Measurements from ENCODE around the gene PDCD1LG2.

DNA sequence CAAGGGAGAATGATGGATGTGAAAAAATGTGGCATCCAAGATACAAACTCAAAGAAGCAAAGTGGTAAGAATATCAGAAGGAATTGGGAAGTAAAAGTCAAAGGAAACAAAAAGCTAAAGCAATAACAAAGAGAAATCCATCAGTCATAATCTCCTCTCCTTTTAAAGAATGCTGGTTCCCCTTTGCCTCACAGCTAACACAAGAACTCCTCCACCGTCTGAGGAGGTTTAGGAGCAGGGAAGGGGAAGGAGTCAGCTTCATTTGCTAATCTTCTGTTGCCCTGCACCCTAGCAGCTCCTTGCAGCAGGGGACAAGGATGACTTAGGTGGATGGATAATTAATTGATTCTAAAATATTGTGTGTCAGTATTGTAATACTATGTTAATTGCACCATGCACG, 43.6 kb upstream of the PDCD1LG2 start:
- TF ChIP-seq, protein P1, sequence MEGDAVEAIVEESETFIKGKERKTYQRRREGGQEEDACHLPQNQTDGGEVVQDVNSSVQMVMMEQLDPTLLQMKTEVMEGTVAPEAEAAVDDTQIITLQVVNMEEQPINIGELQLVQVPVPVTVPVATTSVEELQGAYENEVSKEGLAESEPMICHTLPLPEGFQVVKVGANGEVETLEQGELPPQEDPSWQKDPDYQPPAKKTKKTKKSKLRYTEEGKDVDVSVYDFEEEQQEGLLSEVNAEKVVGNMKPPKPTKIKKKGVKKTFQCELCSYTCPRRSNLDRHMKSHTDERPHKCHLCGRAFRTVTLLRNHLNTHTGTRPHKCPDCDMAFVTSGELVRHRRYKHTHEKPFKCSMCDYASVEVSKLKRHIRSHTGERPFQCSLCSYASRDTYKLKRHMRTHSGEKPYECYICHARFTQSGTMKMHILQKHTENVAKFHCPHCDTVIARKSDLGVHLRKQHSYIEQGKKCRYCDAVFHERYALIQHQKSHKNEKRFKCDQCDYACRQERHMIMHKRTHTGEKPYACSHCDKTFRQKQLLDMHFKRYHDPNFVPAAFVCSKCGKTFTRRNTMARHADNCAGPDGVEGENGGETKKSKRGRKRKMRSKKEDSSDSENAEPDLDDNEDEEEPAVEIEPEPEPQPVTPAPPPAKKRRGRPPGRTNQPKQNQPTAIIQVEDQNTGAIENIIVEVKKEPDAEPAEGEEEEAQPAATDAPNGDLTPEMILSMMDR (IDR thresholded peaks at IDR 0.05), result no peak
- TF ChIP-seq POLR2A (IDR thresholded peaks at IDR 0.05), result no peak

Data from upper lobe of left lung (tissue), 4 donors.